Spleen (tissue), 11 donors: ENCODE data around the gene AIDA. TPM values are rescaled to one million over a fixed set of nuclear protein-coding genes. Genes with fewer than 3 reads are reported as not detected.
A peak's percentile ranks its signal among the peaks of the same experiment; 100 is the strongest.
"Not testable (repeated sequence)": the region's sequence is repeated elsewhere in the genome, so short reads cannot be mapped to it uniquely, and the experiment has no call there.

ENCODE experiments used
- DNase-seq: peaks from one replicate; pipeline ENCODE4 v3.0.0-alpha.2; 2020
- H3K27ac ChIP-seq, 8 donors: fragments of 200-600 bp; sonication (generic) in 7 of 8; 1 replicate in 4 of 8; 2 replicates in 4 of 8; pipeline versions ENCODE4 v1.5.0 to v1.8.0; 2016 to 2021; ENCODE audit warnings: inconsistent platforms in 4 of 8, mild to moderate bottlenecking in 4 of 8, moderate library complexity in 1 of 8
- H3K27me3 ChIP-seq, 7 donors: fragments of 200-600 bp; sonication (generic) in 6 of 7; replicated peaks in 1 of 7; 1 replicate in 4 of 7; 2 replicates in 3 of 7; pipeline versions ENCODE4 v1.5.0 to v1.8.0; 2016 to 2021; ENCODE audit warnings: inconsistent platforms in 3 of 7, mild to moderate bottlenecking in 1 of 7
- H3K36me3 ChIP-seq, 6 donors: fragments of 200-600 bp; sonication (generic) in 5 of 6; 1 replicate in 4 of 6; 2 replicates in 2 of 6; pipeline versions ENCODE4 v1.5.0 to v1.8.0; 2016 to 2021; ENCODE audit warnings: inconsistent platforms in 2 of 6
- H3K4me1 ChIP-seq, 6 donors: fragments of 200-600 bp; sonication (generic) in 5 of 6; 1 replicate in 3 of 6; 2 replicates in 3 of 6; pipeline versions ENCODE4 v1.5.0 to v1.8.0; 2016 to 2021; ENCODE audit warnings: inconsistent platforms in 3 of 6
- H3K4me3 ChIP-seq, 8 donors: fragments of 200-600 bp; sonication (generic) in 7 of 8; 1 replicate in 4 of 8; 2 replicates in 4 of 8; pipeline versions ENCODE4 v1.5.0 to v1.8.0; 2016 to 2021; ENCODE audit warnings: inconsistent platforms in 4 of 8, mild to moderate bottlenecking in 4 of 8, moderate library complexity in 2 of 8
- H3K9me3 ChIP-seq, 8 donors: fragments of 200-600 bp; sonication (generic) in 7 of 8; 1 replicate in 4 of 8; 2 replicates in 4 of 8; pipeline versions ENCODE4 v1.5.0 to v1.8.0; 2016 to 2021; ENCODE audit warnings: inconsistent platforms in 4 of 8
- CTCF ChIP-seq, 11 experiments: fragments of 200-600 bp in 7 of 11; fragments of 450-650 bp in 4 of 11; sonication (generic) in 4 of 11; IDR thresholded peaks in 8 of 11; conservative IDR thresholded peaks in 3 of 11; 1 replicate in 7 of 11; 2 replicates in 4 of 11; pipeline versions ENCODE4 v1.4.0 to v1.8.0; 2016 to 2021; ENCODE audit warnings: antibody characterized with exemption in 11 of 11, inconsistent platforms in 4 of 11, mild to moderate bottlenecking in 1 of 11
- POLR2A ChIP-seq, 3 donors: fragments of 450-650 bp; IDR thresholded peaks; one replicate each; pipeline ENCODE4 v1.5.1; 2017; ENCODE audit warnings: antibody characterized with exemption in 3 of 3, mild to moderate bottlenecking in 1 of 3
- POLR2AphosphoS5 ChIP-seq, 3 donors: sonication (generic); formaldehyde crosslinking; IDR thresholded peaks; one replicate each; pipeline ENCODE4 v1.5.1; 2017; ENCODE audit warnings: antibody characterized with exemption in 3 of 3
- WGBS, 5 donors: extraction: QIAGEN DNeasy Blood & Tissue Kit in 3 of 5; methylation state at CpG; one replicate each; pipeline versions ENCODE4 v1.1.5 to v1.1.7; 2013 to 2018; 5-methylcytosine and 5-hydroxymethylcytosine counted together
- intact Hi-C: fragments of 100-400 bp; cut with DNase I; formaldehyde crosslinking; loops from one replicate; pipeline ENCODE4 v1.15.0; 2023; ENCODE audit warnings: low total_unique reads
- polyA plus RNA-seq, 3 donors: library from polyadenylated mRNA; stranded (reverse); fragments of 200-250 nt; gene quantifications; one replicate each; pipeline ENCODE4 v1.2.1, GENCODE V29; 2013
- total RNA-seq, 7 donors: library from RNA; depleted of rRNA in 3 of 7; stranded (reverse); fragments of >200 nt in 3 of 7; fragmentation: NEBNext Ultra II Directional in 4 of 7; extraction: Animal tissue kit (Norgen Biotek cat#: 25700) in 4 of 7; gene quantifications; one replicate each; pipeline versions ENCODE4 v1.1.0 to v1.2.1, GENCODE V29; 2016 to 2021
- donor health status: healthy with polysubstance abuse.
- donor health status: DM: no; HTN: no; CAD: no; lungs with moderate emphysema.
- donor health status: DM: no; HTN: no; CAD: no.
- donor health status: Bipolar disorder and iron deficiency.
- donor health status: healthy.
- donor health status: DM: no; HTN: no; CAD: no.
- donor health status: DM: yes; HTN: yes; CAD: no.

AIDA gene
- total and polyA plus RNA-seq, 10 donors = 33.0 to 57.8 (median 51.6) TPM

GRCh38 chr1:222749927-222750326 is 37.6 kb upstream of the AIDA start:
- no peak for DNase-seq
- no peaks in the 10 kb centered on the region for H3K36me3 ChIP-seq
- H3K4me3 ChIP-seq = no peak overlapping the region
- intact Hi-C loops = no loop called here
- H3K27me3 ChIP-seq = no peaks in the 10 kb centered on the region
- peak overlapping the region in 3 of 8 donors; percentile 14 to 45 (median 27) for H3K27ac ChIP-seq
- no peak for TF ChIP-seq POLR2A (IDR thresholded peaks at IDR 0.05)
- TF ChIP-seq POLR2AphosphoS5 (IDR thresholded peaks at IDR 0.05) = no peak
- no peak for TF ChIP-seq CTCF (IDR thresholded peaks at IDR 0.05 in 8 of 11, conservative IDR thresholded peaks at IDR 0.05 in 3 of 11)
- peaks cover 0 to 32% (median 12%) of the 10 kb centered on the region in 6 donors for H3K4me1 ChIP-seq
- H3K9me3 ChIP-seq = no peaks in the 10 kb centered on the region

GRCh38 chr1:222741630-222742457 is 29.6 kb upstream of the AIDA start:
- intact Hi-C loops, H3K9me3 ChIP-seq, H3K27me3 ChIP-seq, H3K27ac ChIP-seq, H3K4me3 ChIP-seq, DNase-seq: not testable (repeated sequence)
- H3K4me1 ChIP-seq = peaks cover 0 to 34% (median 8%) of the 10 kb centered on the region in 6 donors
- peaks cover 0 to 13% (median 0%) of the 10 kb centered on the region in 6 donors for H3K36me3 ChIP-seq
- WGBS, 5 donors = 74 to 89% (median 77%) methylated on average over 5 of the region's 5 CpGs

GRCh38 chr1:222739929-222740328 is 27.6 kb upstream of the AIDA start:
- no peak for DNase-seq
- intact Hi-C loops = no loop called here
- H3K27ac ChIP-seq = peak overlapping the region in 4 of 8 donors; percentile 55 to 74 (median 56)

GRCh38 chr1:222739465-222739864 is 27.2 kb upstream of the AIDA start:
- no peaks in the 10 kb centered on the region for H3K27me3 ChIP-seq
- peak overlapping the region in 1 of 8 donors; percentile 43 for H3K4me3 ChIP-seq
- 65 to 87% (median 79%) methylated on average over 2 of the region's 2 CpGs for WGBS, 5 donors
- H3K36me3 ChIP-seq = peaks cover 0 to 35% (median 14%) of the 10 kb centered on the region in 6 donors
- TF ChIP-seq POLR2A (IDR thresholded peaks at IDR 0.05) = no peak
- no peak for TF ChIP-seq POLR2AphosphoS5 (IDR thresholded peaks at IDR 0.05)
- no peak for TF ChIP-seq CTCF (IDR thresholded peaks at IDR 0.05 in 8 of 11, conservative IDR thresholded peaks at IDR 0.05 in 3 of 11)
- DNase-seq = no peak
- H3K27ac ChIP-seq = peak overlapping the region in 5 of 8 donors; percentile 6 to 74 (median 55)
- no peaks in the 10 kb centered on the region for H3K9me3 ChIP-seq
- intact Hi-C loops = no loop called here
- H3K4me1 ChIP-seq = peaks cover 0 to 58% (median 10%) of the 10 kb centered on the region in 6 donors

More at GRCh38 chr1:222739929-222740328, 27.6 kb upstream of the AIDA start:
- H3K4me3 ChIP-seq = peak overlapping the region in 1 of 8 donors; percentile 43
- peaks cover 0 to 31% (median 12%) of the 10 kb centered on the region in 6 donors for H3K36me3 ChIP-seq
- WGBS, 5 donors = 82 to 94% (median 84%) methylated on average over 1 of the region's 1 CpG
- H3K9me3 ChIP-seq = no peaks in the 10 kb centered on the region
- H3K27me3 ChIP-seq = no peaks in the 10 kb centered on the region
- peaks cover 0 to 54% (median 10%) of the 10 kb centered on the region in 6 donors for H3K4me1 ChIP-seq
- TF ChIP-seq POLR2AphosphoS5 (IDR thresholded peaks at IDR 0.05) (no peak), CTCF (IDR thresholded peaks at IDR 0.05 in 8 of 11, conservative IDR thresholded peaks at IDR 0.05 in 3 of 11) (no peak), POLR2A (IDR thresholded peaks at IDR 0.05) (no peak)
